HG02870 (cell line): Measurements from ENCODE around the gene RRP15.
A peak's percentile ranks its signal among the peaks of the same experiment; 100 is the strongest.

Experiments used
- ATAC-seq: cut with Tn5 transposase; IDR thresholded peaks from one replicate; pipeline ENCODE4 v1.9.1; 2021; ENCODE audit warnings: mild to moderate bottlenecking, moderate library complexity; ENCODE audit not compliant: unreplicated experiment

Gene RRP15

GRCh38 chr1:218357211-218357892 lies 72.3 kb downstream of the RRP15 start:
- ATAC-seq, result no peak

GRCh38 chr1:218357893-218358232 lies 72.8 kb downstream of the RRP15 start:
- ATAC-seq, result no peak

- no peak for ATAC-seq
Observed at GRCh38 chr1:218361298-218362065, 76.4 kb downstream of the RRP15 start.

GRCh38 chr1:218362418-218363076 lies 77.5 kb downstream of the RRP15 start:
- ATAC-seq, result no peak

GRCh38 chr1:218363141-218363540 lies 78.0 kb downstream of the RRP15 start:
- ATAC-seq, result no peak

GRCh38 chr1:218364028-218364710 lies 79.1 kb downstream of the RRP15 start:
- no peak for ATAC-seq

GRCh38 chr1:218365226-218365999 lies 80.3 kb downstream of the RRP15 start:
- ATAC-seq, result no peak

- ATAC-seq, result no peak
Observed at GRCh38 chr1:218366322-218367052, 81.4 kb downstream of the RRP15 start.

GRCh38 chr1:218367118-218367517 lies 82.0 kb downstream of the RRP15 start:
- no peak for ATAC-seq

GRCh38 chr1:218368686-218369085 lies 83.6 kb downstream of the RRP15 start:
- no peak for ATAC-seq

- ATAC-seq, result no peak
Observed at GRCh38 chr1:218369688-218370511, 84.8 kb downstream of the RRP15 start.

GRCh38 chr1:218371927-218372672 lies 87.0 kb downstream of the RRP15 start:
- ATAC-seq, result no peak

- no peak for ATAC-seq
Observed at GRCh38 chr1:218374401-218375353, 89.6 kb downstream of the RRP15 start.

- ATAC-seq, result no peak
Observed at GRCh38 chr1:218376722-218377121, 91.6 kb downstream of the RRP15 start.

- peak; percentile 70 for ATAC-seq
Observed at GRCh38 chr1:218377143-218377660, 92.1 kb downstream of the RRP15 start.

GRCh38 chr1:218380125-218380977 lies 95.3 kb downstream of the RRP15 start:
- no peak for ATAC-seq
